ENCODE measurements around the gene MPV17L.

The MPV17L gene

GRCh38 chr16:15443753-15444152 is 48.2 kb downstream of the MPV17L start:
- no peaks in the 10 kb centered on the region for H3K9me3 ChIP-seq (ENCODE audit: insufficient read depth, low read length)
- no peaks in the 10 kb centered on the region for H4K20me1 ChIP-seq (ENCODE audit: insufficient read depth, low read length)
- TF ChIP-seq CTCF (IDR thresholded peaks at IDR 0.05; ENCODE audit: low read depth, low read length) (no peak), EZH2phosphoT487 (IDR thresholded peaks at IDR 0.05; ENCODE audit: low read depth) (no peak)
- H3K4me2 ChIP-seq (ENCODE audit: low read length): no peak overlapping the region
- H3K4me1 ChIP-seq (ENCODE audit: low read length): no peaks in the 10 kb centered on the region
- H3K79me2 ChIP-seq (ENCODE audit: low read length): no peaks in the 10 kb centered on the region
- no peaks in the 10 kb centered on the region for H3K36me3 ChIP-seq (replicated peaks; ENCODE audit: low read depth, low read length)
- H3K27ac ChIP-seq (ENCODE audit: low read length): no peak overlapping the region
- no peak overlapping the region for H3K9ac ChIP-seq (ENCODE audit: low read length)
- no peak overlapping the region for H2AFZ ChIP-seq (ENCODE audit: low read depth, low read length)
- H3K27me3 ChIP-seq (ENCODE audit: low read depth, low read length): no peaks in the 10 kb centered on the region; the same call in 1 of the 2 replicates
- no peak overlapping the region for H3K4me3 ChIP-seq (ENCODE audit: low read length)

DNA sequence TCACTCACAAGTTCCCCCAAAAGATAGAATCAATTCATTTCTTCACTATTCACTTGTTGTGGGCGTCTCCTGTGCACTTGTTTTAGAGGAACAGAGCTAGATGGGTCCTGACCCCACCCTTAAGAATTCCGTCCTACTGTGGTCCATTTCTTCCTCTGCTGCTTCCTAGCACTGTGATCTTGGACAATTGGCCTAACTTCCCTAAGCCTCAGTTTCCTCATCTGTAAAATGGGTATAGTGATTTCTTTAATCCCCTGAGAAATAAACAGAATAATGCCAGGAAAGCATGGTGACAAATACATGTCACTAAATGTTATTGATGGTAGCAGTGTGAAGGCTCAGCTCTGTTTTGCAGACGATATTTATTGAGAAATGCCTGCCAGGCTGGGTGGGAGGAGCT is 48.7 kb downstream of the MPV17L start:
- H2AFZ ChIP-seq (ENCODE audit: low read depth, low read length): no peak overlapping the region
- no peaks in the 10 kb centered on the region for H3K9me3 ChIP-seq (ENCODE audit: insufficient read depth, low read length)
- H3K4me2 ChIP-seq (ENCODE audit: low read length): no peak overlapping the region
- no peak overlapping the region for H3K4me3 ChIP-seq (ENCODE audit: low read length)
- H3K36me3 ChIP-seq (replicated peaks; ENCODE audit: low read depth, low read length): no peaks in the 10 kb centered on the region
- no peak overlapping the region for H3K27ac ChIP-seq (ENCODE audit: low read length)
- H3K27me3 ChIP-seq (ENCODE audit: low read depth, low read length): no peaks in the 10 kb centered on the region; the same call in 1 of the 2 replicates
- H3K4me1 ChIP-seq (ENCODE audit: low read length): no peaks in the 10 kb centered on the region
- H3K79me2 ChIP-seq (ENCODE audit: low read length): no peaks in the 10 kb centered on the region
- H4K20me1 ChIP-seq (ENCODE audit: insufficient read depth, low read length): no peaks in the 10 kb centered on the region
- TF ChIP-seq CTCF (IDR thresholded peaks at IDR 0.05; ENCODE audit: low read depth, low read length) (no peak), EZH2phosphoT487 (IDR thresholded peaks at IDR 0.05; ENCODE audit: low read depth) (no peak)
- no peak overlapping the region for H3K9ac ChIP-seq (ENCODE audit: low read length)

- no peaks in the 10 kb centered on the region; the same call in 1 of the 2 replicates for H3K27me3 ChIP-seq (ENCODE audit: low read depth, low read length)
- H3K36me3 ChIP-seq (replicated peaks; ENCODE audit: low read depth, low read length): no peaks in the 10 kb centered on the region
- no peaks in the 10 kb centered on the region for H4K20me1 ChIP-seq (ENCODE audit: insufficient read depth, low read length)
- H3K4me1 ChIP-seq (ENCODE audit: low read length): no peaks in the 10 kb centered on the region
- no peak overlapping the region for H3K27ac ChIP-seq (ENCODE audit: low read length)
- H3K79me2 ChIP-seq (ENCODE audit: low read length): no peaks in the 10 kb centered on the region
- no peaks in the 10 kb centered on the region for H3K9me3 ChIP-seq (ENCODE audit: insufficient read depth, low read length)
- TF ChIP-seq CTCF (IDR thresholded peaks at IDR 0.05; ENCODE audit: low read depth, low read length) (no peak), EZH2phosphoT487 (IDR thresholded peaks at IDR 0.05; ENCODE audit: low read depth) (no peak)
- H3K9ac ChIP-seq (ENCODE audit: low read length): no peak overlapping the region
- H2AFZ ChIP-seq (ENCODE audit: low read depth, low read length): no peak overlapping the region
- no peak overlapping the region for H3K4me2 ChIP-seq (ENCODE audit: low read length)
- no peak overlapping the region for H3K4me3 ChIP-seq (ENCODE audit: low read length)
These were observed 49.9 kb downstream of the MPV17L start for GRCh38 chr16:15445450-15445849.

DNA sequence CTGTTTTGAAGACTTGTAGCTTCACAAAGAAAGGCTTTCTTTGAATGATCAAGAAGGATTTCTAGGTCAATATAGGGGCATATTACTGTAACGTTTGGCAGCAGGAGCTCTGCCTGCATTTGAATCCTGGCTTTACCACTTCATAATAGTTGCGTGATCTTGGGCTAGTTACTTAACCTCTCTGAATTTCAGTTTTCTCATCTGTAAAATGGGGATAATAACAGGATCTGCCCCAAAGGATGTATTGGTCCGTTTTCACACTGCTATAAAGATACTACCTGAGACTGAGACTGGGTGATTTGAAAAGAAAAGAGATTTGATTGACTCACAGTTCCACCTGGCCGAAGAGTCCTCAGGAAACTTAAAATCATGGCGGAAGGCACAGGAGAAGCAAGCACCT is 51.3 kb downstream of the MPV17L start:
- Histone ChIP-seq H3K4me2 (ENCODE audit: low read length) (no peak overlapping the region), H3K27ac (ENCODE audit: low read length) (no peak overlapping the region), H3K9ac (ENCODE audit: low read length) (no peak overlapping the region), H3K4me1 (ENCODE audit: low read length) (no peaks in the 10 kb centered on the region), H3K79me2 (ENCODE audit: low read length) (no peaks in the 10 kb centered on the region), H3K4me3 (ENCODE audit: low read length) (no peak overlapping the region), H3K27me3 (ENCODE audit: low read depth, low read length) (no peaks in the 10 kb centered on the region; the same call in 1 of the 2 replicates), H3K9me3 (ENCODE audit: insufficient read depth, low read length) (no peaks in the 10 kb centered on the region), H2AFZ (ENCODE audit: low read depth, low read length) (no peak overlapping the region), H4K20me1 (ENCODE audit: insufficient read depth, low read length) (no peaks in the 10 kb centered on the region), H3K36me3 (replicated peaks; ENCODE audit: low read depth, low read length) (no peaks in the 10 kb centered on the region)
- no peak for TF ChIP-seq EZH2phosphoT487 (IDR thresholded peaks at IDR 0.05; ENCODE audit: low read depth)
- no peak for TF ChIP-seq CTCF (IDR thresholded peaks at IDR 0.05; ENCODE audit: low read depth, low read length)
